Endothelial cell of umbilical vein (primary cell): ENCODE data around the gene UBASH3B.

Experiments used
- EZH2 ChIP-seq: IDR thresholded peaks from 2 replicates; pipeline ENCODE4 v1.6.1; 2012; ENCODE audit warnings: borderline replicate concordance, low read depth, mild to moderate bottlenecking, moderate library complexity, low read length, inconsistent platforms; ENCODE audit not compliant: severe bottlenecking
- POLR2A ChIP-seq: IDR thresholded peaks from 2 replicates; pipeline ENCODE4 v1.6.1; 2012; ENCODE audit warnings: low read depth, mild to moderate bottlenecking, control low read depth, low read length
- TF ChIP-seq, protein P1 (sequence below), 2 donors: IDR thresholded peaks; 1 replicate in 1 of 2; 2 replicates in 1 of 2; pipeline ENCODE4 v1.5.1; 2011; ENCODE audit warnings: low read length in 2 of 2, mild to moderate bottlenecking in 2 of 2, moderate library complexity in 2 of 2, control low read depth in 1 of 2, inconsistent platforms in 1 of 2, low read depth in 1 of 2; ENCODE audit not compliant: insufficient read depth in 1 of 2; ENCODE audit errors: extremely low read depth in 1 of 2

DNA sequence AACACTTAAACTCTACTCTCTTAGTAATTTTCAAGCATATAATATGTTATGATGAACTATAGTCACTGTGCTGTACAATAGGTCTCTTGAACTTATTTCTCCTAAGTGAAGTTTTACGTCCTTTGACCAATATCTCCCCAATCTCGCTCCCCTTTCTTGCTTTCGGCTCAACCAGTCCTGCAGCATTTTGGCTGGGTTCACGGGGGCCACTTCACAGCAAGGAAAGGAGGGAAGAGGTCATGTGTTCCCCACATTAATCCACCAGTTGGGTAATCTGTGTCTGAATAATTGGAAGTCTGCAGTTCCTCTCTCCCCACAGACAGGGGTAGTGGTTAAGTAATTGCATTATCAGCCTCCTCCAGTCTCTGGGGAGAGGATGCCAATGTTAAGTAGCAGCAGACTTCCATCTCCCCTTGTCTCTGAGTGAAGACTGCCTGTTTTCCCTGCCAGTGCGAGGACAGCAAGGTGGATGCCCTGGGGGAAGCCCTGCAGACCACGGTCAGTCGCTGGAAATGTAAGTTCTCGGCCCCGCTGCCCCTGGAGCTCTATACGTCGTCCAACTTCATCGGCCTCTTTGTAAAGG, 123.6 kb downstream of the UBASH3B start:
- TF ChIP-seq, protein P1, sequence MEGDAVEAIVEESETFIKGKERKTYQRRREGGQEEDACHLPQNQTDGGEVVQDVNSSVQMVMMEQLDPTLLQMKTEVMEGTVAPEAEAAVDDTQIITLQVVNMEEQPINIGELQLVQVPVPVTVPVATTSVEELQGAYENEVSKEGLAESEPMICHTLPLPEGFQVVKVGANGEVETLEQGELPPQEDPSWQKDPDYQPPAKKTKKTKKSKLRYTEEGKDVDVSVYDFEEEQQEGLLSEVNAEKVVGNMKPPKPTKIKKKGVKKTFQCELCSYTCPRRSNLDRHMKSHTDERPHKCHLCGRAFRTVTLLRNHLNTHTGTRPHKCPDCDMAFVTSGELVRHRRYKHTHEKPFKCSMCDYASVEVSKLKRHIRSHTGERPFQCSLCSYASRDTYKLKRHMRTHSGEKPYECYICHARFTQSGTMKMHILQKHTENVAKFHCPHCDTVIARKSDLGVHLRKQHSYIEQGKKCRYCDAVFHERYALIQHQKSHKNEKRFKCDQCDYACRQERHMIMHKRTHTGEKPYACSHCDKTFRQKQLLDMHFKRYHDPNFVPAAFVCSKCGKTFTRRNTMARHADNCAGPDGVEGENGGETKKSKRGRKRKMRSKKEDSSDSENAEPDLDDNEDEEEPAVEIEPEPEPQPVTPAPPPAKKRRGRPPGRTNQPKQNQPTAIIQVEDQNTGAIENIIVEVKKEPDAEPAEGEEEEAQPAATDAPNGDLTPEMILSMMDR (IDR thresholded peaks at IDR 0.05; ENCODE audit: extremely low read depth in 1 of 2, insufficient read depth in 1 of 2, low read depth in 1 of 2, low read length in 2 of 2), result no peak
- TF ChIP-seq EZH2 (no peak), POLR2A (no peak)
